Measurements from ENCODE around the gene DAZAP2.

DNA sequence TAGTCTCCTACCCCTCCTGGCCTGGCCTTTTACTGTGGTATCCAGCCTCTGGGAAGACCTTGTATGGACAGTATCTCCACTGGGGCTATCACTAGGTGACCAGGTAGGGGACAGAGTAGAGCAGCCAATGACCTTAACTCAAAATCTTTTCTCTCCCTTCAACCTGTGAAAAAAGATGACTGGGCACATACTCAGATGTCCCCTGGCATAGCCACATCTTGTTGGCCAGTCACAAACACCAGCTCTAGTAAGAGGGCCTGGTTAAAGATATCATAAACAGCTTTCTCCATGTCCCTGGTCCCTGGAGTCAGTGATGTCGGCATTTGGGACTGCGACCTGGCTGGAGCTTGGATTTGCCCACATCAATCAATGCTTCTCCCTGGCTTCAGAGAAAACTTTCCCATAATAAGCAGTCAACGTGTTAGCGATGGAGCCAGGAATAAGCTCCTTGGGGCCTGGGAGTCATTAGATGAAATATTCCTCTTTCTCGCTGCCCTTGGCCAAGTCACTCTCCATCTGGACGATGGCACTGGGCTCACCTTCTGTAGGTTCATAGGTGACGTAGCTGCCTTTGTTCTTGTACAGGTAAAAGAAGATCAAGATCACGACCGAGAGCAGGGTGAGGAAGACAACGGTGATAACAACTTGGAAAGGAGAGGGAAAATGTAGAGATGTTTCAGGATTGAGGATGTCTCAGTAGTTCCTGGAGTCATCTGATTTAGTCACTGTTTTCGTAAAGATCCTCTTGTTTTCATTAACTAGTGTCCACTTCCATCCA lies 7.0 kb downstream of the DAZAP2 start:
- TF ChIP-seq, protein P1, sequence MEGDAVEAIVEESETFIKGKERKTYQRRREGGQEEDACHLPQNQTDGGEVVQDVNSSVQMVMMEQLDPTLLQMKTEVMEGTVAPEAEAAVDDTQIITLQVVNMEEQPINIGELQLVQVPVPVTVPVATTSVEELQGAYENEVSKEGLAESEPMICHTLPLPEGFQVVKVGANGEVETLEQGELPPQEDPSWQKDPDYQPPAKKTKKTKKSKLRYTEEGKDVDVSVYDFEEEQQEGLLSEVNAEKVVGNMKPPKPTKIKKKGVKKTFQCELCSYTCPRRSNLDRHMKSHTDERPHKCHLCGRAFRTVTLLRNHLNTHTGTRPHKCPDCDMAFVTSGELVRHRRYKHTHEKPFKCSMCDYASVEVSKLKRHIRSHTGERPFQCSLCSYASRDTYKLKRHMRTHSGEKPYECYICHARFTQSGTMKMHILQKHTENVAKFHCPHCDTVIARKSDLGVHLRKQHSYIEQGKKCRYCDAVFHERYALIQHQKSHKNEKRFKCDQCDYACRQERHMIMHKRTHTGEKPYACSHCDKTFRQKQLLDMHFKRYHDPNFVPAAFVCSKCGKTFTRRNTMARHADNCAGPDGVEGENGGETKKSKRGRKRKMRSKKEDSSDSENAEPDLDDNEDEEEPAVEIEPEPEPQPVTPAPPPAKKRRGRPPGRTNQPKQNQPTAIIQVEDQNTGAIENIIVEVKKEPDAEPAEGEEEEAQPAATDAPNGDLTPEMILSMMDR (IDR thresholded peaks at IDR 0.05) = no peak
- no peak for TF ChIP-seq POLR2A (IDR thresholded peaks at IDR 0.05)
